HepG2 (cell line): Measurements from ENCODE around the gene ESR1. TPM values are rescaled to one million over a fixed set of nuclear protein-coding genes. Genes with fewer than 3 reads are reported as not detected.

Experiments
- ATAC-seq: fragments of 200-7000 bp; cut with Tn5 transposase; 3 replicates; pipeline ENCODE4 v1.9.1; 2020; ENCODE audit warnings: mild to moderate bottlenecking, moderate library complexity
- BruUV-seq: library from RNA; stranded (reverse); fragments of 400-500 nt; replicated peaks from 2 replicates; lab custom pipeline; 2021; lab: Mats Ljungman, UMichigan
- CTCF ChIA-PET: fragments of 300-600 bp; formaldehyde crosslinking; extraction: SDS; loops from one replicate; lab custom pipeline; 2021; ENCODE audit warnings: low total read pairs, inconsistent platforms, low intra/inter-chr PET ratio; lab: Yijun Ruan, JAX
- POLR2A ChIA-PET: fragments of 350-600 bp; sonication (Branson Sonifier 250); formaldehyde crosslinking; loops from one replicate; lab custom pipeline; 2020; ENCODE audit warnings: antibody characterized with exemption, inconsistent platforms; lab: Yijun Ruan, JAX
- DNase-seq: peaks from one replicate; pipeline ENCODE4 v3.0.0-alpha.2; 2015; ENCODE audit warnings: low spot score
- FAIRE-seq: peaks from 3 replicates; lab custom pipeline; 2011; peaks lifted over from hg19 to GRCh38; lab: Jason Lieb, UNC
- H2AFZ ChIP-seq: one replicate; pipeline ENCODE4 v1.6.1; 2011; ENCODE audit warnings: low read length, inconsistent platforms
- H3K27ac ChIP-seq: fragments of 300-600 bp; 3 replicates; pipeline ENCODE4 v1.8.0; 2011; ENCODE audit warnings: mixed run types, mild to moderate bottlenecking, mixed read lengths, low read length, inconsistent platforms; ENCODE audit not compliant: insufficient read depth; ENCODE audit errors: extremely low read length
- H3K27me3 ChIP-seq, 2 experiments: fragments of 200-600 bp in 1 of 2; 2 replicates in 1 of 2; 3 replicates in 1 of 2; pipeline versions ENCODE4 v1.6.0 to v1.8.0; 2011; ENCODE audit warnings: low read length in 2 of 2, mild to moderate bottlenecking in 2 of 2, moderate library complexity in 2 of 2, inconsistent platforms in 1 of 2; ENCODE audit not compliant: insufficient read depth in 2 of 2, control insufficient read depth in 1 of 2
- H3K36me3 ChIP-seq, 2 experiments: fragments of 200-600 bp in 1 of 2; replicated peaks in 1 of 2; 2 replicates in 1 of 2; 3 replicates in 1 of 2; pipeline versions ENCODE4 v1.5.1 to v1.8.0; 2011; ENCODE audit warnings: low read length in 2 of 2, inconsistent platforms in 1 of 2; ENCODE audit not compliant: insufficient read depth in 2 of 2, control insufficient read depth in 1 of 2
- H3K4me1 ChIP-seq: 2 replicates; pipeline ENCODE4 v1.5.1; 2012; ENCODE audit warnings: low read length, inconsistent platforms; ENCODE audit not compliant: insufficient read depth
- H3K4me2 ChIP-seq: 2 replicates; pipeline ENCODE4 v1.6.0; 2011; ENCODE audit warnings: low read depth, low read length, inconsistent platforms
- H3K4me3 ChIP-seq, 3 experiments: fragments of 200-600 bp in 1 of 3; sonication (generic), shearing (Covaris generic) in 1 of 3; replicated peaks in 1 of 3; 2 replicates each; pipeline ENCODE4 v1.5.1; 2011 to 2016; ENCODE audit warnings: low read length in 3 of 3, inconsistent platforms in 2 of 3, low read depth in 2 of 3, mild to moderate bottlenecking in 2 of 3, control low read depth in 1 of 3, mixed read lengths in 1 of 3; ENCODE audit not compliant: insufficient read depth in 1 of 3
- H3K79me2 ChIP-seq: one replicate; pipeline ENCODE4 v1.6.1; 2011; ENCODE audit warnings: low read length, inconsistent platforms; ENCODE audit not compliant: insufficient read depth
- H3K9ac ChIP-seq: 2 replicates; pipeline ENCODE4 v1.6.0; 2011; ENCODE audit warnings: mild to moderate bottlenecking, low read depth, low read length, inconsistent platforms; ENCODE audit not compliant: insufficient read depth
- H3K9me3 ChIP-seq: 2 replicates; pipeline ENCODE4 v1.5.1; 2012; ENCODE audit warnings: mild to moderate bottlenecking, low read length
- H4K20me1 ChIP-seq: 2 replicates; pipeline ENCODE4 v1.6.0; 2011; ENCODE audit warnings: inconsistent platforms, mild to moderate bottlenecking, low read length, moderate library complexity; ENCODE audit not compliant: insufficient read depth
- ERF ChIP-seq: IDR thresholded peaks from 2 replicates; pipeline ENCODE4 v1.6.1; 2018; ENCODE audit warnings: missing biosample characterization, missing genetic modification reagents
- FOXK2 ChIP-seq: fragments of 450-650 bp; IDR thresholded peaks from 2 replicates; pipeline ENCODE4 v1.6.1; 2016
- HDAC2 ChIP-seq: sonication (generic); formaldehyde crosslinking; IDR thresholded peaks from 2 replicates; pipeline ENCODE4 v1.4.0; 2020; ENCODE audit warnings: missing genetic modification reagents
- NCOA5 ChIP-seq: sonication (generic); formaldehyde crosslinking; IDR thresholded peaks from 2 replicates; pipeline ENCODE4 v1.4.0; 2020; ENCODE audit warnings: missing genetic modification reagents
- PHB2 ChIP-seq: fragments of 450-650 bp; IDR thresholded peaks from 2 replicates; pipeline ENCODE4 v1.6.1; 2018; ENCODE audit not compliant: partially characterized antibody
- PHF20 ChIP-seq: sonication (generic); formaldehyde crosslinking; IDR thresholded peaks from 2 replicates; pipeline ENCODE4 v1.5.0; 2020; ENCODE audit warnings: mild to moderate bottlenecking, missing genetic modification reagents
- RFXANK ChIP-seq: IDR thresholded peaks from 2 replicates; pipeline ENCODE4 v1.6.1; 2016
- SETDB1 ChIP-seq: sonication (generic); formaldehyde crosslinking; IDR thresholded peaks from 2 replicates; pipeline ENCODE4 v1.5.1; 2020; ENCODE audit warnings: missing genetic modification reagents, mild to moderate bottlenecking, borderline replicate concordance
- STAT5B ChIP-seq: sonication (generic); formaldehyde crosslinking; IDR thresholded peaks from 2 replicates; pipeline ENCODE4 v1.4.0; 2020; ENCODE audit warnings: missing genetic modification reagents
- YEATS2 ChIP-seq: sonication (generic); formaldehyde crosslinking; IDR thresholded peaks from 2 replicates; pipeline ENCODE4 v1.4.0; 2020; ENCODE audit warnings: missing genetic modification reagents, borderline replicate concordance
- ZNF619 ChIP-seq: sonication (generic); formaldehyde crosslinking; IDR thresholded peaks from 2 replicates; pipeline ENCODE4 v1.4.0; 2020; ENCODE audit warnings: mild to moderate bottlenecking, missing genetic modification reagents
- ZNF780A ChIP-seq: sonication (generic); formaldehyde crosslinking; IDR thresholded peaks from 2 replicates; pipeline ENCODE4 v1.8.0; 2022; ENCODE audit warnings: mild to moderate bottlenecking, missing genetic modification reagents, moderate library complexity
- WGBS: methylation state at CpG from one replicate; pipeline ENCODE4 v1.1.6; 2017; ENCODE audit warnings: low lambda C conversion rate; 5-methylcytosine and 5-hydroxymethylcytosine counted together
- in situ Hi-C: cut with HindIII; loops from 2 replicates; pipeline ENCODE4 v1.10.0; 2017; ENCODE audit warnings: low pct_unique_long_range_greater_than_20kb; ENCODE audit not compliant: extremely low pct_ligation_motif_present
- intact Hi-C: fragments of 100-400 bp; cut with micrococcal nuclease; formaldehyde crosslinking; loops from one replicate; pipeline ENCODE4 v1.10.0; 2022; ENCODE audit not compliant: unreplicated experiment
- polyA plus RNA-seq, 8 experiments: library from polyadenylated mRNA; depleted of rRNA in 3 of 8; stranded (reverse) in 7 of 8; unstranded in 1 of 8; fragments of >200 nt; fragmentation: Illumina TruSeq in 4 of 8; extraction: Trizol in 4 of 8; gene quantifications; 2 replicates each; pipeline versions ENCODE4 v1.2.1 to v1.2.3, GENCODE V29; 2011 to 2016; ENCODE audit warnings: low read depth in 4 of 8, missing spikeins in 1 of 8, mixed read lengths in 1 of 8; ENCODE audit not compliant: insufficient read depth in 1 of 8
- total RNA-seq, 5 experiments: library from RNA; depleted of rRNA; stranded (reverse); fragments of >200 nt; fragmentation: Illumina TruSeq; extraction: Trizol; gene quantifications; 2 replicates each; pipeline ENCODE4 v1.2.3, GENCODE V29; 2016; ENCODE audit warnings: low read depth in 1 of 5
- TF ChIP-seq, protein P1 (sequence below): sonication (generic); formaldehyde crosslinking; IDR thresholded peaks from 2 replicates; pipeline ENCODE4 v1.4.0; 2020; ENCODE audit warnings: missing genetic modification reagents

Gene ESR1
- total and polyA plus RNA-seq, 2 of the 13 experiments (the other 11 are each of a cell fraction or from before 2014, with no cell fraction given): not detected

DNA sequence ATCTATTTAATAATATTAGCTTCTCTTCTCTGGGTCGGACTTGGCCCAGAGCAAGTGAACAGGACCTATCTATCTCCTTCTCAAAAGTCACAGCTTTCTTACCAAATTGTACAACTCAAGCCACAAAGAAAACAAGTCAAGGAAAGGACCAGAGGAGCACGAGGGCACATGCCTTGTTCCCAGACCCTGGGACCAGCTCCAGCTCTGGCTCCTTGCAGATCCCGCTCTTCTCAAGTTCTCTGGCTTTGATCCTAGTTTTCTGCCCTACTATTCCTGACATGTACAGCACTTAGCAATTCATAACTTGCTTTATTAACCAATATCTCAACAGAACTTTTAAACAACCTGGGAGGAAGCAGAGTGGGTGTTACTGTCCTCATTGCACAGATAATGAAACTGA lies 185.9 kb downstream of the ESR1 start:
- intact Hi-C loops (no loop called here), in situ Hi-C loops (no loop called here)
- ChIA-PET POLR2A (no interaction called here), CTCF (no interaction called here)
- no peaks in the 10 kb centered on the region for H3K79me2 ChIP-seq
- FAIRE-seq: no peak
- no peaks in the 10 kb centered on the region for H3K36me3 ChIP-seq
- peaks cover 0 to 6% of the 10 kb centered on the region in 2 experiments; a peak in 2 of 5 replicates for H3K27me3 ChIP-seq
- no peak overlapping the region for H3K4me2 ChIP-seq
- H2AFZ ChIP-seq: no peak overlapping the region
- TF ChIP-seq ZNF619: no peak
- TF ChIP-seq FOXK2: no peak
- no peak for TF ChIP-seq STAT5B (CRISPR knock-in tag)
- no peak for TF ChIP-seq PHF20 (CRISPR knock-in tag)
- no peak for TF ChIP-seq HDAC2 (CRISPR knock-in tag)
- TF ChIP-seq RFXANK (CRISPR knock-in tag): no peak
- TF ChIP-seq ERF (CRISPR knock-in tag): no peak
- no peak for TF ChIP-seq ZNF780A
- TF ChIP-seq, protein P1, sequence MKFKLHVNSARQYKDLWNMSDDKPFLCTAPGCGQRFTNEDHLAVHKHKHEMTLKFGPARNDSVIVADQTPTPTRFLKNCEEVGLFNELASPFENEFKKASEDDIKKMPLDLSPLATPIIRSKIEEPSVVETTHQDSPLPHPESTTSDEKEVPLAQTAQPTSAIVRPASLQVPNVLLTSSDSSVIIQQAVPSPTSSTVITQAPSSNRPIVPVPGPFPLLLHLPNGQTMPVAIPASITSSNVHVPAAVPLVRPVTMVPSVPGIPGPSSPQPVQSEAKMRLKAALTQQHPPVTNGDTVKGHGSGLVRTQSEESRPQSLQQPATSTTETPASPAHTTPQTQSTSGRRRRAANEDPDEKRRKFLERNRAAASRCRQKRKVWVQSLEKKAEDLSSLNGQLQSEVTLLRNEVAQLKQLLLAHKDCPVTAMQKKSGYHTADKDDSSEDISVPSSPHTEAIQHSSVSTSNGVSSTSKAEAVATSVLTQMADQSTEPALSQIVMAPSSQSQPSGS: no peak
- TF ChIP-seq PHB2: no peak
- no peak for TF ChIP-seq NCOA5
- TF ChIP-seq YEATS2 (CRISPR knock-in tag): no peak
- TF ChIP-seq SETDB1 (CRISPR knock-in tag): no peak
- no peak overlapping the region for H3K27ac ChIP-seq
- H3K9me3 ChIP-seq: no peaks in the 10 kb centered on the region
- H3K9ac ChIP-seq: no peak overlapping the region
- WGBS: 2% methylated on average over 3 of the region's 3 CpGs
- no TSS peak for BruUV-seq
- no peaks in the 10 kb centered on the region for H3K4me1 ChIP-seq
- no peak for DNase-seq
- no peak for ATAC-seq
- no peaks in the 10 kb centered on the region for H4K20me1 ChIP-seq
- no peak overlapping the region for H3K4me3 ChIP-seq
